HL-60/S4 (cell line): ENCODE results near the gene REEP6.

Experiments
- in situ Hi-C: fragments of 300-500 bp; cut with MboI; formaldehyde crosslinking; loops from 2 replicates; pipeline ENCODE4 v1.14.3; 2022; ENCODE audit warnings: low sequenced_read_pairs

REEP6 gene

GRCh38 chr19:1456121-1456900, 34.7 kb upstream of the REEP6 start:
- in situ Hi-C loops, result no loop called here

GRCh38 chr19:1457031-1457739, 33.8 kb upstream of the REEP6 start:
- in situ Hi-C loops, result no loop called here

- in situ Hi-C loops, result no loop called here
Observed at GRCh38 chr19:1457892-1458291, 33.1 kb upstream of the REEP6 start.

- in situ Hi-C loops, result no loop called here
Observed at GRCh38 chr19:1459479-1459878, 31.5 kb upstream of the REEP6 start.

GRCh38 chr19:1460033-1460995, 30.7 kb upstream of the REEP6 start:
- in situ Hi-C loops, result no loop called here

GRCh38 chr19:1461862-1462261, 29.1 kb upstream of the REEP6 start:
- in situ Hi-C loops, result no loop called here

- in situ Hi-C loops, result no loop called here
Observed at GRCh38 chr19:1465191-1466016, 25.6 kb upstream of the REEP6 start.

- in situ Hi-C loops, result no loop called here
Observed at GRCh38 chr19:1466018-1466460, 24.9 kb upstream of the REEP6 start.

- in situ Hi-C loops, result no loop called here
Observed at GRCh38 chr19:1466461-1467214, 24.3 kb upstream of the REEP6 start.

GRCh38 chr19:1467215-1467489, 23.8 kb upstream of the REEP6 start:
- in situ Hi-C loops, result no loop called here

GRCh38 chr19:1467490-1468273, 23.3 kb upstream of the REEP6 start:
- in situ Hi-C loops, result no loop called here

- in situ Hi-C loops, result no loop called here
Observed at GRCh38 chr19:1468274-1468820, 22.6 kb upstream of the REEP6 start.

- in situ Hi-C loops, result no loop called here
Observed at GRCh38 chr19:1468821-1469254, 22.1 kb upstream of the REEP6 start.

- in situ Hi-C loops, result no loop called here
Observed at GRCh38 chr19:1469255-1470054, 21.5 kb upstream of the REEP6 start.

GRCh38 chr19:1470055-1470304, 21.0 kb upstream of the REEP6 start:
- in situ Hi-C loops, result no loop called here

GRCh38 chr19:1470305-1471009, 20.5 kb upstream of the REEP6 start:
- in situ Hi-C loops, result no loop called here

- in situ Hi-C loops, result no loop called here
Observed at GRCh38 chr19:1471010-1471514, 19.9 kb upstream of the REEP6 start.
